Endothelial cell of umbilical vein (primary cell): ENCODE results near the gene HES1. TPM values are rescaled to one million over a fixed set of nuclear protein-coding genes. Genes with fewer than 3 reads are reported as not detected.
A peak's percentile ranks its signal among the peaks of the same experiment; 100 is the strongest.

Experiments
- BruUV-seq: library from RNA; stranded (reverse); fragments of 400-500 nt; replicated peaks from 2 replicates; lab custom pipeline; 2021; lab: Mats Ljungman, UMichigan
- CTCF ChIA-PET: fragments of 300-600, 350-600 bp; sonication (Branson Sonifier 250); formaldehyde crosslinking; loops from one replicate; lab custom pipeline; 2021; ENCODE audit warnings: antibody characterized with exemption, inconsistent platforms; lab: Charles Lee
- POLR2A ChIA-PET: fragments of 300-600, 350-600 bp; sonication (Branson Sonifier 250); formaldehyde crosslinking; loops from one replicate; lab custom pipeline; 2021; ENCODE audit warnings: antibody characterized with exemption, inconsistent platforms; lab: Charles Lee
- DNase-seq: peaks from one replicate; pipeline ENCODE4 v3.0.0-alpha.2; 2011; ENCODE audit warnings: low read depth, low spot score
- FAIRE-seq: peaks from 2 replicates; lab custom pipeline; 2011; peaks lifted over from hg19 to GRCh38; lab: Jason Lieb, UNC
- H2AFZ ChIP-seq: 2 replicates; pipeline ENCODE4 v1.6.0; 2012; ENCODE audit warnings: low read depth, low read length, control low read depth, inconsistent platforms
- H3K27ac ChIP-seq: 2 replicates; pipeline ENCODE4 v1.5.1; 2011; ENCODE audit warnings: low read depth, mild to moderate bottlenecking, control low read depth, low read length, moderate library complexity; ENCODE audit not compliant: insufficient read depth
- H3K27me3 ChIP-seq, 2 experiments: 2 replicates each; pipeline versions ENCODE4 v1.6.0 to v1.6.1; 2011; ENCODE audit warnings: low read length in 2 of 2, mixed read lengths in 1 of 2; ENCODE audit not compliant: control insufficient read depth in 2 of 2, insufficient read depth in 2 of 2
- H3K36me3 ChIP-seq, 2 experiments: 2 replicates in 1 of 2; 3 replicates in 1 of 2; pipeline ENCODE4 v1.5.1; 2011; ENCODE audit warnings: low read length in 2 of 2, mild to moderate bottlenecking in 1 of 2, moderate library complexity in 1 of 2; ENCODE audit not compliant: control insufficient read depth in 2 of 2, insufficient read depth in 2 of 2; ENCODE audit errors: extremely low read depth in 1 of 2
- H3K4me1 ChIP-seq: 3 replicates; pipeline ENCODE4 v1.5.1; 2011; ENCODE audit warnings: mild to moderate bottlenecking, low read length; ENCODE audit not compliant: control insufficient read depth, insufficient read depth; ENCODE audit errors: extremely low read depth
- H3K4me2 ChIP-seq: 2 replicates; pipeline ENCODE4 v1.6.1; 2011; ENCODE audit warnings: low read length, control low read depth, mixed read lengths; ENCODE audit not compliant: insufficient read depth
- H3K4me3 ChIP-seq, 3 experiments: fragments of 200-600 bp in 1 of 3; sonication (generic), shearing (Covaris generic) in 1 of 3; replicated peaks in 1 of 3; 2 replicates each; pipeline ENCODE4 v1.5.1; 2011 to 2016; ENCODE audit warnings: control low read depth in 3 of 3, low read length in 3 of 3, mild to moderate bottlenecking in 2 of 3, inconsistent platforms in 1 of 3, low read depth in 1 of 3, moderate library complexity in 1 of 3; ENCODE audit not compliant: insufficient read depth in 1 of 3
- H3K79me2 ChIP-seq: 2 replicates; pipeline ENCODE4 v1.6.0; 2012; ENCODE audit warnings: low read length, inconsistent platforms; ENCODE audit not compliant: control insufficient read depth, insufficient read depth
- H3K9ac ChIP-seq: replicated peaks from 2 replicates; pipeline ENCODE3; 2011; ENCODE audit warnings: low read length, control low read depth; ENCODE audit not compliant: insufficient read depth; ENCODE audit errors: extremely low read depth
- H3K9me1 ChIP-seq: replicated peaks from 3 replicates; pipeline ENCODE4 v1.6.0; 2011; ENCODE audit warnings: mild to moderate bottlenecking, low read length; ENCODE audit not compliant: control insufficient read depth, insufficient read depth; ENCODE audit errors: extremely low read depth
- H3K9me3 ChIP-seq: replicated peaks from 2 replicates; pipeline ENCODE4 v1.5.1; 2012; ENCODE audit warnings: low read length, inconsistent platforms; ENCODE audit not compliant: control insufficient read depth, insufficient read depth
- H4K20me1 ChIP-seq: replicated peaks from 2 replicates; pipeline ENCODE3; 2011; ENCODE audit warnings: mild to moderate bottlenecking, low read length; ENCODE audit not compliant: control insufficient read depth, insufficient read depth; ENCODE audit errors: extremely low read depth
- CTCF ChIP-seq, 2 donors: IDR thresholded peaks; 1 replicate in 1 of 2; 2 replicates in 1 of 2; pipeline ENCODE4 v1.5.1; 2011; ENCODE audit warnings: low read length in 2 of 2, mild to moderate bottlenecking in 2 of 2, moderate library complexity in 2 of 2, control low read depth in 1 of 2, inconsistent platforms in 1 of 2, low read depth in 1 of 2; ENCODE audit not compliant: insufficient read depth in 1 of 2; ENCODE audit errors: extremely low read depth in 1 of 2
- EZH2 ChIP-seq: IDR thresholded peaks from 2 replicates; pipeline ENCODE4 v1.6.1; 2012; ENCODE audit warnings: borderline replicate concordance, low read depth, mild to moderate bottlenecking, moderate library complexity, low read length, inconsistent platforms; ENCODE audit not compliant: severe bottlenecking
- FOS ChIP-seq: IDR thresholded peaks from 2 replicates; pipeline ENCODE4 v1.6.1; 2011; ENCODE audit warnings: mild to moderate bottlenecking, low read length, moderate library complexity, borderline replicate concordance; ENCODE audit not compliant: insufficient read depth
- GATA2 ChIP-seq: IDR thresholded peaks from 2 replicates; pipeline ENCODE4 v1.7.0; 2011; ENCODE audit warnings: low read depth, mild to moderate bottlenecking, moderate library complexity, mixed read lengths, low read length; ENCODE audit not compliant: insufficient read length, insufficient read depth
- JUN ChIP-seq: IDR thresholded peaks from 2 replicates; pipeline ENCODE4 v1.6.1; 2011; ENCODE audit warnings: borderline replicate concordance, low read depth; ENCODE audit not compliant: insufficient read length, insufficient read depth
- MAX ChIP-seq: IDR thresholded peaks from 2 replicates; pipeline ENCODE4 v1.6.1; 2011; ENCODE audit not compliant: insufficient read depth, insufficient read length
- MYC ChIP-seq: IDR thresholded peaks from one replicate; pipeline ENCODE4 v1.6.1; 2011; ENCODE audit warnings: mild to moderate bottlenecking, low read depth, low read length
- POLR2A ChIP-seq: IDR thresholded peaks from 2 replicates; pipeline ENCODE4 v1.6.1; 2012; ENCODE audit warnings: low read depth, mild to moderate bottlenecking, control low read depth, low read length
- POLR2AphosphoS5 ChIP-seq: IDR thresholded peaks from 2 replicates; pipeline ENCODE4 v1.6.1; 2012; ENCODE audit warnings: low read depth, mild to moderate bottlenecking, control low read depth, low read length, moderate library complexity; ENCODE audit not compliant: insufficient read depth
- dilution Hi-C: fragments of 300-500 bp; cut with MboI; formaldehyde crosslinking; loops from one replicate; pipeline ENCODE4 v1.15.0; 2019; ENCODE audit warnings: low sequenced_read_pairs; ENCODE audit not compliant: extremely low pct_ligation_motif_present
- intact Hi-C: fragments of 100-400 bp; cut with micrococcal nuclease; formaldehyde crosslinking; loops from one replicate; pipeline ENCODE4 v1.10.0; 2022
- polyA plus RNA-seq, 4 experiments: library from polyadenylated mRNA; depleted of rRNA in 3 of 4; stranded (reverse) in 3 of 4; unstranded in 1 of 4; fragments of >200 nt; gene quantifications; 2 replicates each; pipeline versions ENCODE4 v1.2.1 to v1.2.3, GENCODE V29; 2011 to 2012; ENCODE audit warnings: missing spikeins in 1 of 4
- total RNA-seq: library from RNA; stranded (reverse); gene quantifications from 2 replicates; pipeline ENCODE4 v1.2.3, GENCODE V29; 2021

The HES1 gene
- total and polyA plus RNA-seq, 2 donors (not counting 3 experiments of a cell fraction or from before 2014, with no cell fraction given), result 42.0 to 210 TPM

DNA sequence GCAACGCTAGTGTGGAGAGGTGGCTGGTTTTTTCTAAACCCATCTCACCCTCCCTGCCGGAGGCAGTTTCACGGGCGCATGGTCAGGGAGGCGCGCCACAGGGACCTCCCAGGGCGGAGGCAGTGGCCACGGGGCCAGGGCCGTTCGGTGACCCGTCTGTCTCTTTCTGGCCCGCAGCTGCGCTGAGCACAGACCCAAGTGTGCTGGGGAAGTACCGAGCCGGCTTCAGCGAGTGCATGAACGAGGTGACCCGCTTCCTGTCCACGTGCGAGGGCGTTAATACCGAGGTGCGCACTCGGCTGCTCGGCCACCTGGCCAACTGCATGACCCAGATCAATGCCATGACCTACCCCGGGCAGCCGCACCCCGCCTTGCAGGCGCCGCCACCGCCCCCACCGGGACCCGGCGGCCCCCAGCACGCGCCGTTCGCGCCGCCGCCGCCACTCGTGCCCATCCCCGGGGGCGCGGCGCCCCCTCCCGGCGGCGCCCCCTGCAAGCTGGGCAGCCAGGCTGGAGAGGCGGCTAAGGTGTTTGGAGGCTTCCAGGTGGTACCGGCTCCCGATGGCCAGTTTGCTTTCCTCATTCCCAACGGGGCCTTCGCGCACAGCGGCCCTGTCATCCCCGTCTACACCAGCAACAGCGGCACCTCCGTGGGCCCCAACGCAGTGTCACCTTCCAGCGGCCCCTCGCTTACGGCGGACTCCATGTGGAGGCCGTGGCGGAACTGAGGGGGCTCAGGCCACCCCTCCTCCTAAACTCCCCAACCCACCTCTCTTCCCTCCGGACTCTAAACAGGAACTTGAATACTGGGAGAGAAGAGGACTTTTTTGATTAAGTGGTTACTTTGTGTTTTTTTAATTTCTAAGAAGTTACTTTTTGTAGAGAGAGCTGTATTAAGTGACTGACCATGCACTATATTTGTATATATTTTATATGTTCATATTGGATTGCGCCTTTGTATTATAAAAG, 1.8 kb downstream of the HES1 start:
- H3K9me3 ChIP-seq, result no peaks in the 10 kb centered on the region
- H3K36me3 ChIP-seq, result no peaks in the 10 kb centered on the region
- BruUV-seq, result no TSS peak
- peak; percentile 52 to 62 for TF ChIP-seq CTCF (IDR thresholded peaks at IDR 0.05; ENCODE audit: extremely low read depth in 1 of 2, insufficient read depth in 1 of 2, low read depth in 1 of 2, low read length in 2 of 2)
- peak; percentile 51 for TF ChIP-seq POLR2AphosphoS5
- TF ChIP-seq MAX, result peak; percentile 73
- TF ChIP-seq MYC, result no peak
- no peak for TF ChIP-seq FOS
- no peak for TF ChIP-seq GATA2
- no peak for TF ChIP-seq EZH2
- TF ChIP-seq POLR2A, result peak; percentile 50
- TF ChIP-seq JUN, result no peak
- peaks cover 2% of the 10 kb centered on the region for H3K79me2 ChIP-seq
- CTCF ChIA-PET, result interaction anchor here (0.6 to 11.1 kb wide), 21 partner anchors 9 to 474 kb away, joined by 3 to 338 read pairs (median 6); no protein-coding TSS in a partner anchor
- H3K9me1 ChIP-seq, result no peaks in the 10 kb centered on the region
- peak overlapping the region; percentile 84 for H3K4me2 ChIP-seq
- intact Hi-C loops, result loop anchor here (2.0 to 5.0 kb wide), 2 partner anchors 267 to 285 kb away; no protein-coding TSS in a partner anchor
- peak overlapping the region; percentile 98 for H3K9ac ChIP-seq
- no peaks in the 10 kb centered on the region for H3K27me3 ChIP-seq
- H4K20me1 ChIP-seq, result no peaks in the 10 kb centered on the region
- H3K27ac ChIP-seq, result peak overlapping the region; percentile 96
- DNase-seq (peak; percentile 74), FAIRE-seq (no peak)
- dilution Hi-C loops, result no loop called here
- H3K4me3 ChIP-seq, result peak overlapping the region; percentile 32 to 92 (median 54)
- peaks cover 48% of the 10 kb centered on the region for H3K4me1 ChIP-seq
- POLR2A ChIA-PET, result interaction anchor here (0.7 to 5.2 kb wide), 5 partner anchors 128 to 357 kb away, joined by 4 to 22 read pairs (median 11); no protein-coding TSS in a partner anchor
- no peak overlapping the region for H2AFZ ChIP-seq
